ENCODE data around the gene ARHGAP25. TPM values are rescaled to one million over a fixed set of nuclear protein-coding genes. Genes with fewer than 3 reads are reported as not detected.

Gene ARHGAP25, protein sequence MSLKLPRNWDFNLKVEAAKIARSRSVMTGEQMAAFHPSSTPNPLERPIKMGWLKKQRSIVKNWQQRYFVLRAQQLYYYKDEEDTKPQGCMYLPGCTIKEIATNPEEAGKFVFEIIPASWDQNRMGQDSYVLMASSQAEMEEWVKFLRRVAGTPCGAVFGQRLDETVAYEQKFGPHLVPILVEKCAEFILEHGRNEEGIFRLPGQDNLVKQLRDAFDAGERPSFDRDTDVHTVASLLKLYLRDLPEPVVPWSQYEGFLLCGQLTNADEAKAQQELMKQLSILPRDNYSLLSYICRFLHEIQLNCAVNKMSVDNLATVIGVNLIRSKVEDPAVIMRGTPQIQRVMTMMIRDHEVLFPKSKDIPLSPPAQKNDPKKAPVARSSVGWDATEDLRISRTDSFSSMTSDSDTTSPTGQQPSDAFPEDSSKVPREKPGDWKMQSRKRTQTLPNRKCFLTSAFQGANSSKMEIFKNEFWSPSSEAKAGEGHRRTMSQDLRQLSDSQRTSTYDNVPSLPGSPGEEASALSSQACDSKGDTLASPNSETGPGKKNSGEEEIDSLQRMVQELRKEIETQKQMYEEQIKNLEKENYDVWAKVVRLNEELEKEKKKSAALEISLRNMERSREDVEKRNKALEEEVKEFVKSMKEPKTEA
- 1.2 and 2.0 TPM in 2 replicates for total RNA-seq
- polyA plus RNA-seq = 0.50 and 0.64 TPM in 2 replicates
- 0.66 and 0.68 TPM in 2 replicates for polyA plus RNA-seq (2011; cell fraction: cytosol; rRNA removed)
- 0.58 and 0.60 TPM in 2 replicates for polyA plus RNA-seq (2011; cell fraction: nucleus; rRNA removed)
- 0.28 and 0.31 TPM in 2 replicates for polyA plus RNA-seq (2012)
- polyA minus RNA-seq = 0.64 and 0.83 TPM in 2 replicates
- polyA minus RNA-seq (2011; cell fraction: cytosol; rRNA and poly(A)+ RNA removed) = not detected
- polyA minus RNA-seq (2011; cell fraction: nucleus; rRNA and poly(A)+ RNA removed) = 1.4 and 1.9 TPM in 2 replicates
- Bru-seq, nascent RNA = percentile 28 among the genes with signal in this experiment
- BruChase-seq, experiment 1, labeled RNA remaining after a 6-hour chase = percentile 19 among the genes with signal in this experiment
- percentile 20 among the genes with signal in this experiment for BruChase-seq, experiment 2, labeled RNA remaining after a 2-hour chase
- long read RNA-seq, partial matches to known transcripts = 0 of 5 reads
- long read RNA-seq, other reads (novel, unspliced or antisense) = 2 of 5 reads

DNA sequence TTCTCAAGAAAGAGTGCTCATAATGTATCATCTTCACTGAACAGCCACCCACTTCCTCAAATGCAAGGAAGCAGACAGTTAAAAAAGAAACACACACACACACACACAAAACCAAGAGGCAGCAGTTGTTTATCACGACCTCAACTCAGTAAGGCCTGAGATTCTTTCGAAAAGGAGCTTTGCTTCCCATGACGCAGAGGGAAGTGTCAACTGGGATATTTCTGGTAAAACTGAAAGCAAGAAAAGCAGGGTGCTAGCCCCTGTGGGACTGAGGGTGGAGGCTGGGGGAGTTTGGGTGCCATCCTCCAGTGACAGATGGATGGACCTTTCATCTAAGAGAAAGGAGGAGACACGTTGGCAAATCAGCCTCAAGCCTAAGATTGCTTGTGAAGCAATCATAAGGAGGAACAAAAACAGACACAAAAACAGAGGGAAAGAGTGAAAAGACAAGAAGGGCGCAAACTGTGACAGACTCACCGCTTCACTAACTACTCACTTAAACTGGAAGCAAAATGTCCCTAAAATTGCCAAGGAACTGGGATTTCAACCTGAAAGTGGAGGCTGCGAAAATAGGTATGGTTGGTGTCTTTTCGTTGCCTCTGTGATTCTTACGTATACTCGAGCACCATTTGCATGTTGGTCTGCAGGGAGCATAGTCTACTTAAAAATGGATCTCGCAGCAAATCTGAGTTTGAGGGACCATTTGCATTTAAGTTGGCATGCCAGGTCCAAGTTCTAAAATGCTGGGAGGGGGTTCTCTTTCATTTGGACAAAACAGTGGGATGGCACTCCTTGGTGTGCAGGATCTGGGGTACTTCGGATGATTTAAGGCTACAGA is at the start of gene ARHGAP25:
Gene ARHGAP25 (plus strand): TSS at position 124 of the 838 bp plus-strand sequence. CDS start 389 bp downstream, at position 513.
- Histone ChIP-seq H3K4me2 (ENCODE audit: insufficient read depth, low read length) (no peak within 1 kb of the TSS), H4K20me1 (replicated peaks; ENCODE audit: control insufficient read depth, extremely low read depth, insufficient read depth, low read length) (no peaks in the 10 kb centered on the region), H3K4me3 (replicated peaks in 1 of 3; ENCODE audit: insufficient read depth in 1 of 3, low read depth in 1 of 3, low read length in 3 of 3) (no peak within 1 kb of the TSS), H3K9me3 (replicated peaks; ENCODE audit: control insufficient read depth, insufficient read depth, low read length) (no peaks in the 10 kb centered on the region), H3K9me1 (replicated peaks; ENCODE audit: control insufficient read depth, extremely low read depth, insufficient read depth, low read length) (no peaks in the 10 kb centered on the region), H3K27me3 (ENCODE audit: control insufficient read depth in 2 of 2, insufficient read depth in 2 of 2, low read length in 2 of 2) (peaks cover 26 to 34% of the 10 kb centered on the region in 2 experiments), H2AFZ (ENCODE audit: low read depth, low read length) (no peak within 1 kb of the TSS), H3K4me1 (ENCODE audit: control insufficient read depth, extremely low read depth, insufficient read depth, low read length) (no peaks in the 10 kb centered on the region), H3K36me3 (ENCODE audit: control insufficient read depth in 2 of 2, extremely low read depth in 1 of 2, insufficient read depth in 2 of 2, low read length in 2 of 2) (no peaks in the 10 kb centered on the region), H3K27ac (ENCODE audit: insufficient read depth, low read depth, low read length) (no peak within 1 kb of the TSS), H3K79me2 (ENCODE audit: control insufficient read depth, insufficient read depth, low read length) (no peaks in the 10 kb centered on the region), H3K9ac (replicated peaks; ENCODE audit: extremely low read depth, insufficient read depth, low read length) (no peak within 1 kb of the TSS)
- TF ChIP-seq EZH2 (IDR thresholded peaks at IDR 0.05; ENCODE audit: borderline replicate concordance, low read depth, low read length, severe bottlenecking) = no peak
- no peak for TF ChIP-seq POLR2AphosphoS5 (IDR thresholded peaks at IDR 0.05; ENCODE audit: insufficient read depth, low read depth, low read length)
- POLR2A ChIA-PET = no interaction called here
- no peak for DNase-seq (ENCODE audit: low read depth, low spot score)
- BruUV-seq (replicated peaks) = no TSS peak
- FAIRE-seq = no peak
- CTCF ChIA-PET = interaction anchor here (1.0 to 3.3 kb wide), 3 partner anchors 11 to 247 kb away, joined by 3 to 16 read pairs (median 4); no protein-coding TSS in a partner anchor
- dilution Hi-C loops (cut with MboI; ENCODE audit: extremely low pct_ligation_motif_present, low sequenced_read_pairs) = loop anchor here (25.0 kb wide), 1 partner anchor 202 kb away; no protein-coding TSS in a partner anchor
- intact Hi-C loops (cut with micrococcal nuclease) = no loop called here

All from endothelial cell of umbilical vein (primary cell).